Hepatocyte (in vitro differentiated cells): ENCODE data around the gene HMX3.

Experiments used
- CTCF ChIP-seq: fragments of 200-600 bp; sonication (generic); IDR thresholded peaks from 2 replicates; pipeline ENCODE4 v1.5.1; 2016; ENCODE audit warnings: antibody characterized with exemption, mild to moderate bottlenecking; ENCODE audit not compliant: poor library complexity
- EZH2 ChIP-seq: fragments of 200-600 bp; sonication (generic); IDR thresholded peaks from 2 replicates; pipeline ENCODE4 v1.6.1; 2016; ENCODE audit warnings: antibody characterized with exemption, mild to moderate bottlenecking, borderline replicate concordance
- EZH2phosphoT487 ChIP-seq: fragments of 200-600 bp; sonication (generic); IDR thresholded peaks from one replicate; pipeline ENCODE4 v1.6.1; 2018; ENCODE audit warnings: antibody characterized with exemption, mild to moderate bottlenecking, low read depth, moderate library complexity; ENCODE audit not compliant: unreplicated experiment, severe bottlenecking

- TF ChIP-seq CTCF = no peak
- TF ChIP-seq EZH2phosphoT487 = peak; percentile 27
- TF ChIP-seq EZH2 = peak; percentile 37
Measured at GRCh38 chr10:123149162-123149567, 13.4 kb downstream of the HMX3 start.
